ENCODE results near the gene CCDC38. TPM values are rescaled to one million over a fixed set of nuclear protein-coding genes. Genes with fewer than 3 reads are reported as not detected.
"Not testable (repeated sequence)": the region's sequence is repeated elsewhere in the genome, so short reads cannot be mapped to it uniquely, and the experiment has no call there.

Gene CCDC38
- total RNA-seq, 4 donors from 2014 or later, result not detected

GRCh38 chr12:95972832-95973456, 30.5 kb upstream of the CCDC38 start:
- no peak for ATAC-seq
- 33 to 69% methylated on average over 1 to 4 of the region's 4 CpGs for WGBS, 2 donors (ENCODE audit: low coverage in 1 of 2)
- no peak overlapping the region for H3K27ac ChIP-seq
- no peaks in the 10 kb centered on the region for H3K36me3 ChIP-seq
- H3K9me3 ChIP-seq, result no peaks in the 10 kb centered on the region
- TF ChIP-seq CTCF (IDR thresholded peaks at IDR 0.05), result no peak
- TF ChIP-seq POLR2AphosphoS5 (IDR thresholded peaks at IDR 0.05), result no peak
- TF ChIP-seq EP300 (IDR thresholded peaks at IDR 0.05), result no peak
- no peaks in the 10 kb centered on the region for H3K27me3 ChIP-seq
- H3K4me1 ChIP-seq, result no peaks in the 10 kb centered on the region
- no peak overlapping the region for H3K4me3 ChIP-seq

- Histone ChIP-seq H3K36me3 (no peaks in the 10 kb centered on the region), H3K27ac (no peak overlapping the region), H3K9me3 (no peaks in the 10 kb centered on the region), H3K4me1 (no peaks in the 10 kb centered on the region), H3K4me3 (no peak overlapping the region), H3K27me3 (no peaks in the 10 kb centered on the region)
- TF ChIP-seq CTCF (IDR thresholded peaks at IDR 0.05), result no peak
- TF ChIP-seq POLR2AphosphoS5 (IDR thresholded peaks at IDR 0.05), result no peak
- no peak for TF ChIP-seq POLR2A (IDR thresholded peaks at IDR 0.05)
- no peak for TF ChIP-seq EP300 (IDR thresholded peaks at IDR 0.05)
- WGBS, 2 donors (ENCODE audit: low coverage in 1 of 2), result 48 to 52% methylated on average over 2 to 7 of the region's 7 CpGs
- no peak for ATAC-seq
Measured at GRCh38 chr12:95970905-95971304, 28.5 kb upstream of the CCDC38 start.

GRCh38 chr12:95969116-95969515, 26.7 kb upstream of the CCDC38 start:
- ATAC-seq, H3K4me1 ChIP-seq, H3K36me3 ChIP-seq, H3K9me3 ChIP-seq, H3K4me3 ChIP-seq, H3K27ac ChIP-seq, H3K27me3 ChIP-seq: not testable (repeated sequence)
- 100% methylated on average over 1 of the region's 28 CpGs; no CpG with 5 or more reads in 1 of the 2 donors for WGBS, 2 donors (ENCODE audit: low coverage in 1 of 2)

GRCh38 chr12:95967301-95967700, 24.9 kb upstream of the CCDC38 start:
- 93 to 95% methylated on average over 2 of the region's 2 CpGs for WGBS, 2 donors (ENCODE audit: low coverage in 1 of 2)
- no peak overlapping the region for H3K27ac ChIP-seq
- no peaks in the 10 kb centered on the region for H3K9me3 ChIP-seq
- H3K4me3 ChIP-seq, result no peak overlapping the region
- H3K27me3 ChIP-seq, result no peaks in the 10 kb centered on the region
- ATAC-seq, result no peak
- no peaks in the 10 kb centered on the region for H3K4me1 ChIP-seq
- no peak for TF ChIP-seq POLR2AphosphoS5 (IDR thresholded peaks at IDR 0.05)
- TF ChIP-seq EP300 (IDR thresholded peaks at IDR 0.05), result no peak
- no peak for TF ChIP-seq POLR2A (IDR thresholded peaks at IDR 0.05)
- no peak for TF ChIP-seq CTCF (IDR thresholded peaks at IDR 0.05)
- H3K36me3 ChIP-seq, result no peaks in the 10 kb centered on the region

GRCh38 chr12:95966287-95966870, 24.0 kb upstream of the CCDC38 start:
- TF ChIP-seq EP300 (IDR thresholded peaks at IDR 0.05), result no peak
- no peak for TF ChIP-seq POLR2AphosphoS5 (IDR thresholded peaks at IDR 0.05)
- TF ChIP-seq CTCF (IDR thresholded peaks at IDR 0.05), result no peak
- TF ChIP-seq POLR2A (IDR thresholded peaks at IDR 0.05), result no peak
- Histone ChIP-seq H3K4me3 (no peak overlapping the region), H3K36me3 (no peaks in the 10 kb centered on the region), H3K9me3 (no peaks in the 10 kb centered on the region), H3K4me1 (no peaks in the 10 kb centered on the region), H3K27ac (no peak overlapping the region), H3K27me3 (no peaks in the 10 kb centered on the region)
- 62 to 71% methylated on average over 5 to 7 of the region's 7 CpGs for WGBS, 2 donors (ENCODE audit: low coverage in 1 of 2)
- no peak for ATAC-seq
